Neural cell (in vitro differentiated cells): ENCODE measurements around the gene ZNF697. TPM values are rescaled to one million over a fixed set of nuclear protein-coding genes. Genes with fewer than 3 reads are reported as not detected.
"Not testable (repeated sequence)": the region's sequence is repeated elsewhere in the genome, so short reads cannot be mapped to it uniquely, and the experiment has no call there.

Experiments used
- H2AFZ ChIP-seq: fragments of 200-600, 300-800 bp; sonication (generic), shearing (Covaris generic); 2 replicates; pipeline ENCODE4 v1.6.0; 2014; ENCODE audit warnings: low read depth, mild to moderate bottlenecking, antibody characterized with exemption, low read length, moderate library complexity
- H3F3A ChIP-seq: fragments of 200-600 bp; shearing (Covaris generic); 2 replicates; pipeline ENCODE4 v1.6.1; 2016; ENCODE audit warnings: mild to moderate bottlenecking, moderate library complexity, mixed read lengths, antibody characterized with exemption, low read length; ENCODE audit not compliant: insufficient read depth, poor library complexity, severe bottlenecking
- H3K27ac ChIP-seq: fragments of 200-600, 300-800 bp; sonication (generic), shearing (Covaris generic); 2 replicates; pipeline ENCODE4 v1.5.1; 2014; ENCODE audit warnings: mild to moderate bottlenecking, low read length, moderate library complexity
- H3K27me3 ChIP-seq: fragments of 300-800, 200-600 bp; sonication (generic), shearing (Covaris generic); 2 replicates; pipeline ENCODE4 v1.6.0; 2014; ENCODE audit warnings: mild to moderate bottlenecking, low read depth, low read length, moderate library complexity; ENCODE audit not compliant: insufficient read depth
- H3K36me3 ChIP-seq: fragments of 300-800, 200-600 bp; sonication (generic), shearing (Covaris generic); 2 replicates; pipeline ENCODE4 v1.5.1; 2014; ENCODE audit warnings: mild to moderate bottlenecking, antibody characterized with exemption, low read length, moderate library complexity; ENCODE audit not compliant: insufficient read depth
- H3K4me2 ChIP-seq: fragments of 300-800, 200-600 bp; sonication (generic), shearing (Covaris generic); 2 replicates; pipeline ENCODE4 v1.6.0; 2014; ENCODE audit warnings: mild to moderate bottlenecking, low read length
- H3K4me3 ChIP-seq: fragments of 300-800, 200-600 bp; sonication (generic), shearing (Covaris generic); 2 replicates; pipeline ENCODE4 v1.5.1; 2014; ENCODE audit warnings: mild to moderate bottlenecking, low read length, moderate library complexity
- H3K79me2 ChIP-seq: fragments of 200-600 bp; shearing (Covaris generic); replicated peaks from 2 replicates; pipeline ENCODE4 v1.6.0; 2014; ENCODE audit warnings: mild to moderate bottlenecking, low read length, moderate library complexity; ENCODE audit not compliant: insufficient read depth
- H3K9ac ChIP-seq: fragments of 300-800, 200-600 bp; sonication (generic), shearing (Covaris generic); 2 replicates; pipeline ENCODE4 v1.6.1; 2016; ENCODE audit warnings: mild to moderate bottlenecking, low read length, mixed read lengths
- H3K9me2 ChIP-seq: fragments of 200-600 bp; shearing (Covaris generic); 2 replicates; pipeline ENCODE4 v1.6.1; 2016; ENCODE audit warnings: mild to moderate bottlenecking, low read length, mixed read lengths; ENCODE audit not compliant: insufficient read depth
- H3K9me3 ChIP-seq: fragments of 200-600, 300-800 bp; sonication (generic), shearing (Covaris generic); 2 replicates; pipeline ENCODE4 v1.6.1; 2016; ENCODE audit warnings: mild to moderate bottlenecking, mixed run types, low read length, moderate library complexity, mixed read lengths
- H4K20me1 ChIP-seq: fragments of 200-600 bp; shearing (Covaris generic); 2 replicates; pipeline ENCODE4 v1.6.1; 2016; ENCODE audit warnings: mild to moderate bottlenecking, mixed run types; ENCODE audit not compliant: insufficient read depth
- CTCF ChIP-seq: fragments of 450-650 bp; IDR thresholded peaks from 2 replicates; pipeline ENCODE4 v1.5.1; 2014; ENCODE audit warnings: antibody characterized with exemption, mild to moderate bottlenecking, moderate library complexity; ENCODE audit not compliant: poor library complexity, severe bottlenecking
- EP300 ChIP-seq: fragments of 450-650 bp; conservative IDR thresholded peaks from 2 replicates; pipeline ENCODE4 v1.6.1; 2014; ENCODE audit warnings: antibody characterized with exemption, mild to moderate bottlenecking, moderate library complexity; ENCODE audit not compliant: poor library complexity, severe bottlenecking
- EZH2 ChIP-seq: fragments of 200-600, 300-800 bp; shearing (Covaris generic), sonication (generic); IDR thresholded peaks from 2 replicates; pipeline ENCODE4 v1.6.1; 2014; ENCODE audit warnings: antibody characterized with exemption, low read length, borderline replicate concordance, mild to moderate bottlenecking; ENCODE audit not compliant: insufficient read depth, poor library complexity, severe bottlenecking
- MXI1 ChIP-seq: fragments of 450-650 bp; conservative IDR thresholded peaks from 2 replicates; pipeline ENCODE4 v1.6.1; 2014; ENCODE audit warnings: antibody characterized with exemption, mild to moderate bottlenecking; ENCODE audit not compliant: poor library complexity, severe bottlenecking
- POLR2AphosphoS5 ChIP-seq: IDR thresholded peaks from 2 replicates; pipeline ENCODE4 v1.6.1; 2012
- RAD21 ChIP-seq: fragments of 450-650 bp; conservative IDR thresholded peaks from 2 replicates; pipeline ENCODE4 v1.6.1; 2014; ENCODE audit warnings: antibody characterized with exemption, mild to moderate bottlenecking, moderate library complexity
- SMC3 ChIP-seq: fragments of 450-650 bp; conservative IDR thresholded peaks from 2 replicates; pipeline ENCODE4 v1.6.1; 2014; ENCODE audit warnings: antibody characterized with exemption, mild to moderate bottlenecking, moderate library complexity; ENCODE audit not compliant: poor library complexity
- TAF1 ChIP-seq: IDR thresholded peaks from 2 replicates; pipeline ENCODE4 v1.6.1; 2012; ENCODE audit warnings: low read depth
- polyA plus RNA-seq: library from polyadenylated mRNA; depleted of rRNA; stranded (reverse); fragments of >200 nt; gene quantifications from 2 replicates; pipeline ENCODE4 v1.2.3, GENCODE V29; 2014
- TF ChIP-seq, protein P1 (sequence below): IDR thresholded peaks from 2 replicates; pipeline ENCODE4 v1.6.1; 2012; ENCODE audit warnings: borderline replicate concordance

ZNF697 gene
- polyA plus RNA-seq, 1 donor from 2014 or later = 61.8 TPM

GRCh38 chr1:119603241-119603640 is 44.8 kb downstream of the ZNF697 start:
- H3K9ac ChIP-seq, H3K4me2 ChIP-seq, H3K9me3 ChIP-seq, H4K20me1 ChIP-seq, H3K27me3 ChIP-seq, H3K9me2 ChIP-seq, H3K79me2 ChIP-seq, H2AFZ ChIP-seq, H3K4me3 ChIP-seq, H3K27ac ChIP-seq, H3K36me3 ChIP-seq, H3F3A ChIP-seq: not testable (repeated sequence)

DNA sequence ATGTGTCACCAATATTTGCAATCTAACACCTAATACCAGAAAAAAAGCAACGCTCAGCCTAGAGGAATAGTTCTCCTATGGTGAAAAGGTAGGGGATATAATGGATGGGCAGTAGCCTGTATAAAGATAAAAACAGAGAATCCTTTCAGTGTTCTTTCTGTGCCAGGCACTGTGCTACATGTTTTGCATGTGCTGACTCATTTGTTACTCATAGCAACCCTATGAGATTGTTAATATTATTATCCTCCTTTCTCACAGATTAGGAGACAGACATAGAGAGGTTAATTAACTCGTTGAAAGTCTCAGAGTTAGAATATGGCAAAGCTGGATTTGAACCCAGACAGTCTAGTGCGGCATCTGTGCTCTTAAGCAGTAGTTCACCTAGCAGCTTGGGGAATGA is 45.3 kb downstream of the ZNF697 start:
- H3F3A ChIP-seq, H3K27ac ChIP-seq, H3K9me2 ChIP-seq, H3K27me3 ChIP-seq, H4K20me1 ChIP-seq, H3K9ac ChIP-seq, H3K79me2 ChIP-seq, H3K36me3 ChIP-seq, H3K4me2 ChIP-seq, H3K4me3 ChIP-seq, H2AFZ ChIP-seq, H3K9me3 ChIP-seq: not testable (repeated sequence)

- Histone ChIP-seq H4K20me1 (no peaks in the 10 kb centered on the region), H3K9me2 (no peaks in the 10 kb centered on the region), H3K27me3 (no peaks in the 10 kb centered on the region), H3K4me3 (no peak overlapping the region), H3K27ac (no peak overlapping the region), H3K9ac (no peak overlapping the region), H3F3A (no peaks in the 10 kb centered on the region), H3K79me2 (no peaks in the 10 kb centered on the region), H3K4me2 (no peak overlapping the region), H3K36me3 (no peaks in the 10 kb centered on the region), H2AFZ (no peak overlapping the region), H3K9me3 (no peaks in the 10 kb centered on the region)
- TF ChIP-seq CTCF (no peak), POLR2AphosphoS5 (no peak), SMC3 (no peak), RAD21 (no peak), EP300 (no peak), TAF1 (no peak), MXI1 (no peak), EZH2 (no peak)
- TF ChIP-seq, protein P1, sequence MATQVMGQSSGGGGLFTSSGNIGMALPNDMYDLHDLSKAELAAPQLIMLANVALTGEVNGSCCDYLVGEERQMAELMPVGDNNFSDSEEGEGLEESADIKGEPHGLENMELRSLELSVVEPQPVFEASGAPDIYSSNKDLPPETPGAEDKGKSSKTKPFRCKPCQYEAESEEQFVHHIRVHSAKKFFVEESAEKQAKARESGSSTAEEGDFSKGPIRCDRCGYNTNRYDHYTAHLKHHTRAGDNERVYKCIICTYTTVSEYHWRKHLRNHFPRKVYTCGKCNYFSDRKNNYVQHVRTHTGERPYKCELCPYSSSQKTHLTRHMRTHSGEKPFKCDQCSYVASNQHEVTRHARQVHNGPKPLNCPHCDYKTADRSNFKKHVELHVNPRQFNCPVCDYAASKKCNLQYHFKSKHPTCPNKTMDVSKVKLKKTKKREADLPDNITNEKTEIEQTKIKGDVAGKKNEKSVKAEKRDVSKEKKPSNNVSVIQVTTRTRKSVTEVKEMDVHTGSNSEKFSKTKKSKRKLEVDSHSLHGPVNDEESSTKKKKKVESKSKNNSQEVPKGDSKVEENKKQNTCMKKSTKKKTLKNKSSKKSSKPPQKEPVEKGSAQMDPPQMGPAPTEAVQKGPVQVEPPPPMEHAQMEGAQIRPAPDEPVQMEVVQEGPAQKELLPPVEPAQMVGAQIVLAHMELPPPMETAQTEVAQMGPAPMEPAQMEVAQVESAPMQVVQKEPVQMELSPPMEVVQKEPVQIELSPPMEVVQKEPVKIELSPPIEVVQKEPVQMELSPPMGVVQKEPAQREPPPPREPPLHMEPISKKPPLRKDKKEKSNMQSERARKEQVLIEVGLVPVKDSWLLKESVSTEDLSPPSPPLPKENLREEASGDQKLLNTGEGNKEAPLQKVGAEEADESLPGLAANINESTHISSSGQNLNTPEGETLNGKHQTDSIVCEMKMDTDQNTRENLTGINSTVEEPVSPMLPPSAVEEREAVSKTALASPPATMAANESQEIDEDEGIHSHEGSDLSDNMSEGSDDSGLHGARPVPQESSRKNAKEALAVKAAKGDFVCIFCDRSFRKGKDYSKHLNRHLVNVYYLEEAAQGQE = no peak
Observed at GRCh38 chr1:119602169-119602568, 45.9 kb downstream of the ZNF697 start.
